ENCODE measurements around the gene HELB. TPM values are rescaled to one million over a fixed set of nuclear protein-coding genes. Genes with fewer than 3 reads are reported as not detected.

HELB gene
- total RNA-seq, 4 donors from 2014 or later = 1.5 to 2.7 (median 2.2) TPM

DNA sequence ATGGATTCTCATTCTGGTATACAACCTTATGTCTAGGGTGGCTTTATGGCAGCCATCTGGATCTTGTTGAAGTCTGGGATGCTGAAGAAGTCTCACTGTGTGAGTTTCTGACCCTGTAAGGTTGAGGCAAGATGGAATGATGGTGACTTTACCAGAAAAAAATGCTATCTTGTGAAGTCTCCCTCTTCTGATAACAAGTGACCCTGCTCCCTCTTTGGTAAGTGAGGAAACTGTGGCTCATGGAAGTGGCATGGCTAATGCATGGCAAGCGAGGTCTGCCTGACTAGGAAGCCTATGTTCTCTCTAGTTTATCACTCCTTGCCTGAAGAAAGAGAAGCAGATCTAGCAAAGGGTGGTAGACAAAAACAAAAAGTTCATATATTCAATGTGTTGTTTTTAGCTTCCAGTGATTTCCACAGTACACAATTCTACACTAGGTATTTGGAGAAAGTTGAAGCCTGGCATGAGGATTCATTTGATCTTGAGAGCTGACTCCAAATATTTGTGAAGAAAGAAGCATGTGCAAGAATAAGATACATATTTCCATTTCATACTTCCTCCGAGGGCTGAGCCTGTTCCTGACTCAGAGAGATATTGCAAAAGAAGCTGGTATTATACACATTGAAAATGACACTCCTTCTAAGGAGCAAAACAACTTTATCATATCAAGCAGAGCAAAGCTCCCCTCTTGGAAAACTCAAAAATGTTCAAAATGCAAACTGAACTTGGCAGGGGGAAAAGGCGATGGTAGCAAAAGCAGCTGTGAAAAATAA lies 63.6 kb downstream of the HELB start:
- TF ChIP-seq CTCF (IDR thresholded peaks at IDR 0.05) (no peak), POLR2A (IDR thresholded peaks at IDR 0.05) (no peak), POLR2AphosphoS5 (IDR thresholded peaks at IDR 0.05) (no peak), EP300 (IDR thresholded peaks at IDR 0.05) (no peak)
- no peak overlapping the region for H3K4me3 ChIP-seq
- DNase-seq (ENCODE audit: low spot score in 2 of 2) = no peak

DNA sequence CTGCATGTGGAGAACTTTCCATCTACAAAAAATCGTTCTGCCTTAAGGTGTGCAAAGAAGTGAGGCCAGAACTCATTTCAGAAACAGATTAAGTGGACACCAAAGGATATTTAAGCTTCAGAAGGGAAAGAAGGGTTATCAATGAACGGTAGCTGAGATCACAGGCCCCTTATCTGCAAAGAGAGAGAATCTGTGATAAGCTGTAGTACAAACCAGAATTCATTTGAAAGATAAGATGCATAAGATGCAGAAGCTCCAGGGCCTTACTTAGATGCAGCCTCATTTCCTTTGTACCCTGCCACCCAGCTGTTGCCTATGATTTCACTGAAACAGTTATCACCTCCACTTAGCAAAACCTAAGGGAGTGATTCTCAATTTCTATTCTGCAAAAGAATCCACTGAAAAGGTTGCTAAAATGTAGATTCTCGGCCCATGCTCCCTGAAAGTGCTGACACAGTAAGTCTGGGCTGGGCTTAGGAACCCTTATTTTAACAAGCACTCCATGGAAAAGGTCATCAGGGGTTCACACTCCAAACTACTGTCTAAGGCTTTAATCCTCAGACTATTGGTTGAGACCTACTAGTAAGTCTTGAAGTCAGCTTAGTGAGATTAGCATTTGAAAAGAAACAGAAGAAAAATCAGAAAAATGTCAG lies 64.8 kb downstream of the HELB start:
- Histone ChIP-seq H3K36me3 (no peaks in the 10 kb centered on the region), H3K4me1 (no peaks in the 10 kb centered on the region), H3K27ac (no peak overlapping the region), H3K9me3 (no peaks in the 10 kb centered on the region), H3K27me3 (no peaks in the 10 kb centered on the region), H3K4me3 (no peak overlapping the region)
- no peak for TF ChIP-seq POLR2AphosphoS5 (IDR thresholded peaks at IDR 0.05)
- TF ChIP-seq CTCF (IDR thresholded peaks at IDR 0.05) = no peak
- no peak for TF ChIP-seq EP300 (IDR thresholded peaks at IDR 0.05)
- no peak for TF ChIP-seq POLR2A (IDR thresholded peaks at IDR 0.05)
- 68% methylated on average over 3 of the region's 3 CpGs for WGBS
- no peak for DNase-seq (ENCODE audit: low spot score in 2 of 2)

More for the DNA sequence above, 63.6 kb downstream of the HELB start:
- Histone ChIP-seq H3K9me3 (no peaks in the 10 kb centered on the region), H3K36me3 (no peaks in the 10 kb centered on the region), H3K27me3 (no peaks in the 10 kb centered on the region), H3K27ac (no peak overlapping the region), H3K4me1 (no peaks in the 10 kb centered on the region)
- WGBS = 66% methylated on average over 3 of the region's 3 CpGs

GRCh38 chr12:66371982-66372381 lies 69.7 kb downstream of the HELB start:
- no peaks in the 10 kb centered on the region for H3K9me3 ChIP-seq
- no peaks in the 10 kb centered on the region for H3K36me3 ChIP-seq
- WGBS = 90% methylated on average over 2 of the region's 2 CpGs
- TF ChIP-seq POLR2A (IDR thresholded peaks at IDR 0.05) (no peak), EP300 (IDR thresholded peaks at IDR 0.05) (no peak), CTCF (IDR thresholded peaks at IDR 0.05) (no peak), POLR2AphosphoS5 (IDR thresholded peaks at IDR 0.05) (no peak)
- no peak overlapping the region for H3K27ac ChIP-seq
- H3K4me3 ChIP-seq = no peak overlapping the region
- DNase-seq (ENCODE audit: low spot score in 2 of 2) = no peak
- no peaks in the 10 kb centered on the region for H3K4me1 ChIP-seq
- no peaks in the 10 kb centered on the region for H3K27me3 ChIP-seq

DNA sequence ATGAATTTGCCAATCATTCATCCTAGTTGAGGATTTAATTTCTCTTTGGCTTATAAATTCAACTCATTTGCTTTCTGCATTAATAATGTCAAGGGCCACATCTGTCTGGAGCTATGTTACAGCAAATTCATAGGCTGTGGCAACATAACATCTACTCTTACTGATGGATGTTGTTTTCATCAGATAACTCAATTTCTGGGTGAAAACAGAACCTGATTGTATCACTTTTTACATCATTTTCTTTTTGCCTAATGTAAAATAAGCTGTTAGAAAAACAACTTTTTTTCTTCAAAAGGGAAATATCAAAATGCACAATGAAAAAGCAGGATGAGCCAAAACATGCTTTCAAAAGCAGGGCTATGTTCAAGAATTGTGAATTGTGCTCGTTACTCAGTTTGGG lies 73.3 kb downstream of the HELB start:
- Histone ChIP-seq H3K27ac (no peak overlapping the region), H3K27me3 (no peaks in the 10 kb centered on the region), H3K4me3 (no peak overlapping the region), H3K9me3 (no peaks in the 10 kb centered on the region), H3K4me1 (no peaks in the 10 kb centered on the region), H3K36me3 (no peaks in the 10 kb centered on the region)
- WGBS = 82% methylated on average over 1 of the region's 1 CpG
- no peak for TF ChIP-seq EP300 (IDR thresholded peaks at IDR 0.05)
- TF ChIP-seq POLR2A (IDR thresholded peaks at IDR 0.05) = no peak
- no peak for TF ChIP-seq POLR2AphosphoS5 (IDR thresholded peaks at IDR 0.05)
- no peak for TF ChIP-seq CTCF (IDR thresholded peaks at IDR 0.05)
- DNase-seq (ENCODE audit: low spot score in 2 of 2) = no peak

GRCh38 chr12:66379616-66380015 lies 77.3 kb downstream of the HELB start:
- DNase-seq (ENCODE audit: low spot score in 2 of 2) = no peak
- 97% methylated on average over 6 of the region's 6 CpGs for WGBS
- Histone ChIP-seq H3K36me3 (no peaks in the 10 kb centered on the region), H3K4me3 (no peak overlapping the region), H3K27ac (no peak overlapping the region), H3K9me3 (no peaks in the 10 kb centered on the region), H3K27me3 (no peaks in the 10 kb centered on the region), H3K4me1 (no peaks in the 10 kb centered on the region)
- no peak for TF ChIP-seq EP300 (IDR thresholded peaks at IDR 0.05)
- TF ChIP-seq POLR2AphosphoS5 (IDR thresholded peaks at IDR 0.05) = no peak
- TF ChIP-seq CTCF (IDR thresholded peaks at IDR 0.05) = no peak
- no peak for TF ChIP-seq POLR2A (IDR thresholded peaks at IDR 0.05)
